Hepatocyte (in vitro differentiated cells): ENCODE results near the gene PRKCZ.

Source experiments
- EZH2 ChIP-seq: fragments of 200-600 bp; sonication (generic); IDR thresholded peaks from 2 replicates; pipeline ENCODE4 v1.6.1; 2016; ENCODE audit warnings: antibody characterized with exemption, mild to moderate bottlenecking, borderline replicate concordance
- TF ChIP-seq, protein P1 (sequence below): fragments of 200-600 bp; sonication (generic); IDR thresholded peaks from 2 replicates; pipeline ENCODE4 v1.5.1; 2016; ENCODE audit warnings: antibody characterized with exemption, mild to moderate bottlenecking; ENCODE audit not compliant: poor library complexity

DNA sequence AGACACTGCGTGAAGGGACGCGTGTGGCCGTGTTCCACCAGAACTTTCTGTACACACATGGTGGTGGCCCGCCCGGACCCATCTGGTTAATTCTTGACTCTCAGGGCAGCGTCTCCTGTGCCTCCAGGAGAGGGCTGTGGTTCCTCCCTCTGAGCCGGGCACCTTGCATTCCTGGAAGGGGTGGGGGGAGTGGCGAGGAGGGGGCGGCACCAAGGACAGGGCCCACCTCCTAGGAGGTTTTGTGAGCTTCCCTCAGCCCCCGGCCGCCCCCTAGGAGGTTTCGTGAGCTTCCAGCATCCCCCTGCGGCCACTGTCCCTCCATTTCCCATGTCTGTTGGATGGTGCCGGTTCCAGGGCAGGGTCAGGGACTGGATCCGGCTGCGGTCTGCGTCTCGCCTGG, 115.4 kb downstream of the PRKCZ start:
- TF ChIP-seq, protein P1, sequence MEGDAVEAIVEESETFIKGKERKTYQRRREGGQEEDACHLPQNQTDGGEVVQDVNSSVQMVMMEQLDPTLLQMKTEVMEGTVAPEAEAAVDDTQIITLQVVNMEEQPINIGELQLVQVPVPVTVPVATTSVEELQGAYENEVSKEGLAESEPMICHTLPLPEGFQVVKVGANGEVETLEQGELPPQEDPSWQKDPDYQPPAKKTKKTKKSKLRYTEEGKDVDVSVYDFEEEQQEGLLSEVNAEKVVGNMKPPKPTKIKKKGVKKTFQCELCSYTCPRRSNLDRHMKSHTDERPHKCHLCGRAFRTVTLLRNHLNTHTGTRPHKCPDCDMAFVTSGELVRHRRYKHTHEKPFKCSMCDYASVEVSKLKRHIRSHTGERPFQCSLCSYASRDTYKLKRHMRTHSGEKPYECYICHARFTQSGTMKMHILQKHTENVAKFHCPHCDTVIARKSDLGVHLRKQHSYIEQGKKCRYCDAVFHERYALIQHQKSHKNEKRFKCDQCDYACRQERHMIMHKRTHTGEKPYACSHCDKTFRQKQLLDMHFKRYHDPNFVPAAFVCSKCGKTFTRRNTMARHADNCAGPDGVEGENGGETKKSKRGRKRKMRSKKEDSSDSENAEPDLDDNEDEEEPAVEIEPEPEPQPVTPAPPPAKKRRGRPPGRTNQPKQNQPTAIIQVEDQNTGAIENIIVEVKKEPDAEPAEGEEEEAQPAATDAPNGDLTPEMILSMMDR = no peak
- TF ChIP-seq EZH2 = no peak
